GM11168 (cell line): ENCODE measurements around the gene UGT1A5.

Source experiments
- in situ Hi-C: fragments of 300-500 bp; cut with MboI; formaldehyde crosslinking; loops from one replicate; pipeline ENCODE4 v1.12.0; 2022; ENCODE audit warnings: low sequenced_read_pairs; ENCODE audit not compliant: unreplicated experiment

UGT1A5 gene

DNA sequence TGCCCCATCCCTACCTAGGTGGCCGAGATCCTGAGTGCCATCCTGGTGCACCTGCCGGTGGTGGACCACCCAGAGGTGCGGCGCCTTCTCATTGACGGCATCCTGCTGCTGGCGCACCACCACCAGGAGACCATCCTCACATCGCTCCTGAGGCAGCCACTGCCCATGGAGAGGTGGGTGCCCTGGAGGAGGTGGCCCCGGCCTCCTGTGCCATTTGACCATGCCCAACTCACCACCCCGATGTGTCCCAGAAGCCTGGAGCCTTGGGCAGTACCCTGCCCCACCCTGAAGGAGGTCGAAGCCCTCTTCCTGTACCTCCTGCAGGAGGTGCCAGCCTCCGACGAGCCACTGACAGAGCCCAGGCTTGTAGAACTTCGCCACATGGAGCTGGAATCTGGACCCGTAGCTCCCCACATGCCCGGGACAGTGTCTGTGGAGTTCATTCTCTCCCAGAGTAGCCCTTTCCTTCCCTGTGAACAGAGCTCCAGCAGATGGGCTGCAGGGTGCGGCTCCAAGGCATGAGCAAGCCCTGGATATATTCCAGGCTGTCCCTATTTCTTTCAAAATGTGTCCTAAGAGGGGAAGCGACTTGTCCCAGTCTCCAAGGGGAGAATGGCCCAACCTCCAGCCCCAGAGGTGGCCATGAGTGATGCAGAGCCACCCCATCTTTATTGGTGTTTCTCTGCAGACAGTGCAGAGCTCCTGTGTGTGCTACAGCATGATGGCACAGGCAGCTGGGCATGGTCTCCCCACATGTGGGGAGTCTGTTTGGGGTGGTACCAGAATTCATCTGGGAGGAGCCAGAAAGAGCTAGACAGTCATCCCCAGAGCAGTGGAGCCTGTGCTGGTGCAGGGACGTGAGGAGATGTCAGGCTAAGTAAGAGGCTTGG, 107.4 kb downstream of the UGT1A5 start:
- in situ Hi-C loops = no loop called here

DNA sequence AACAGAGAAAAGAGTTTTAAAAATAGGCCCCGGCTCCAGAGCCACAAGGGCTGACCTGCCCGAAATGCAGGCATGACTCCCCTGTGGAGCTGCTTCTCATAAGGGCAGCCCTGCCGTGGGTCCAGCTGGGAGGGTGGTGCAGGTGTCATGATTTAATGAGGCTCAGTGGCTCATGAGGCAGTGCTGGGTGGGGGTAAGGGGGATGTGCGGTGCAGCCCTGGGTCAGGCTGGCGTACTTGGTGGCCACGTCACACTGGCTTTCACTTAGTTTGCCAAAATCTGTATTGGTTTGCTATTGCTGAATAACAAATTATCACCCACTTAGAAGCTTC, 108.0 kb downstream of the UGT1A5 start:
- in situ Hi-C loops = no loop called here

DNA sequence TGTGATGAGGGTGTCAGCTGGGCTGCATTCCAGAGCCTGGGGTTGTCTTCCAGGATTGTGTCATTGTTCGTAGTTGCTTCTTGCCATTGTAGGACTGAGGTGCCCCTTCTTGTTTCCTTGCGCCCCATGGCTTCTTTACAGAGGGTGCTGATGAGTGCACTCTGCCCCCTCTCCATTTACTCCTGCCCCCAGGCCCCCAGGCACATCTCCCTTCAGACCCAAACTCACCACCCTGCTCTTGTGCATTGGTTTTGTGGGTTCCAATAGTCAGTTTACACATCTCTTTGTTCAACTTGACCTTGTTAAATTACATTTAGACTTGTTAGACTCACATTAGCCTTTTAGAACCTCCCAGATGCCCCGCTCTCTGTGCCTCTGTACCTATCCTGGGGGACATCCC, 108.5 kb downstream of the UGT1A5 start:
- in situ Hi-C loops = no loop called here

DNA sequence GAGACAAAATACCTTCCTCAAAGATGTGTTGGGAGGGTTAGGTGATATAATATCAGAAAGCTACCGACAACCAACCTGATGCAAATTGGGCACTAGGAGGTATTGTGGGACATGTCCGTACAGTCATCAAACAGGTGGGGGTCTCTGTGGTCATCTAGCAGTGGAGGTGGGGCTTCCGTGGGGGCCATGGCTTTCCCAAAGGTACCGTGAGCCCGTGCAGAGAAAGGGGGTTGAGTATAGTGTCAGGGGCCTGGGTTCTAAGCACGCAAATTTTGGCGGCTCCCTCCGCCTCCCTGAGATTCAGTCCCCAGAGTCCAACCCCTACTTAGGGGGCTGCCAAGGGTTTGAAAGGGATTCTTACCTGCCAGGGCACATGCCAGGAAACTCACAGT, 109.0 kb downstream of the UGT1A5 start:
- in situ Hi-C loops = no loop called here

DNA sequence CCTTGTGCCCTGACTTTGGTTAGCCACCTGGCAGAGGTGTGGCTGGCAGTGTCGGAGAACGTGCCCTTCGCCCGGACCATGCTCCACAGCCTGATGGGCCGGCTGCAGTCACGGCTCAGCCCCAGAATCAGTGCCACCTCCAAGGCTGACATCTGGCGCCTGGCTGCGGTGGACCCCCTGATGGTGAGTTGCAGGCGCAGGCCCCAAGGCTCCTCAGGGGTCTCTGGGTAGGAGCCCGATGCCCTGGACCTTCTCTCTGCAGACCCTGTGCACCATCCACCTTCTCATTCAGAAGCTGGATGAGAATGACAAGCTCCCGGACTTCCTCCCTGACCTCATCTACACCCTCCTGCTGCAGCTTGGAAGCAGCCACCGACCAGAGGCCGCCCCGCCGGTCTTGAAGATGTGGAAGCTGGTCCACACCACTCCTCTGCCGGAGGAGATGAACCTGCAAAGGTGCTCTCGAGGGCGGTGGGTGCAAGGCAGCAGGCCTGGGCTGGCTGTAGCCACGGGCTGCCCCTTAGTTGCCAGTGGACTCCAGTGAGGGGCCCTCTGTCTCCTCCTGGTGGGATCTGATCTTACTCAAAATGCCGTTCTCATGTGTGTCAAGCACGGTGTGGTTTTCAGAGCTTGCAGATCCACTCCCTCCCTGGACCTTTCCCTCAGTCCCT, 109.5 kb downstream of the UGT1A5 start:
- in situ Hi-C loops = no loop called here
